ENCODE results near the gene TGM1. TPM values are rescaled to one million over a fixed set of nuclear protein-coding genes. Genes with fewer than 3 reads are reported as not detected.

The TGM1 gene
- total RNA-seq, 1 donor from 2014 or later = 4.9 TPM

DNA sequence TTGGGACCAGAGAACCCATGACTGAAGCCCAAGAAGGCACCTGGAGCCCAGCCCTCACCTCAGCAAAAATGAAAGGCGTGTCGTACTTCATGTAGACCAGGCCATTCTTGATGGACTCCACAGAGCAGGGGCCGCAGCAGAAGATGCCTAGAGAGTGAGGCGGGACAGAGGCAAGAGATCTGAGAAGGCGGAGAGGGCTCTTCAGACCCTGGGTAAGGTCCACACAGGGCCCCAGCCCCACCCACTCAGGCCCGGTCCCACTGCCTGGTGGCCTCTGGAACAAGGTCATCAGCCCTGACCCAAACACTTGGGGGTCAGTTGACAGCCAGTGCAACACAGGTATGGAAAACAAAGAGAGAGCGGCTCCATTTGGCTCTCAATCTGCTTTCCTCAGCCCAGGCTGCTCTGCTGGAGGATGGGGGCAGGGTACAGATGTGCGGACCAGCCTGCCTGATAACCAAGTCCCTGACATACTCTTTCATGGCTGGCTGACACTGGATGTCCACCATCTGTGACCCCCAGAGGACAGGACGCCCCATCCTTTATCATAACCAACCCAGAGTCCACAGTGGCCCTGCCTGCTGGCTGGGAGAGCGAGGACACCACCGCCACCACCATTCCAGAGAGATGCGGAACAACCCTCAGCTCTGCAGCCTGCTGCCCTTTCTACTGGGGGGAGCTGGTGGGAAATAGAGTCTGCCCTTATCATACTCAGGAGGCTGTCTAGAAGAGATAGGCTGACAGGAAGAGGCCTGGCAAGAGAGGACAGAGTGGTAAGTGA, 6.9 kb downstream of the TGM1 start:
- Histone ChIP-seq H3K9me3 (ENCODE audit: low read depth) (no peaks in the 10 kb centered on the region), H4K20me1 (ENCODE audit: low read depth) (no peaks in the 10 kb centered on the region), H3K4me3 (no peak overlapping the region), H3K9ac (no peak overlapping the region), H3K27ac (no peak overlapping the region), H3F3A (ENCODE audit: low read depth) (no peaks in the 10 kb centered on the region), H3K36me3 (no peaks in the 10 kb centered on the region), H2AFZ (replicated peaks) (no peak overlapping the region), H3K79me2 (ENCODE audit: low read depth) (no peaks in the 10 kb centered on the region), H3K27me3 (no peaks in the 10 kb centered on the region), H3K4me2 (no peak overlapping the region), H3K4me1 (no peaks in the 10 kb centered on the region)
- Mint-ChIP-seq H3K4me1 (no peaks in the 10 kb centered on the region), H3K4me3 (no peak overlapping the region), H3K27ac (no peak overlapping the region), H3K27me3 (ENCODE audit: insufficient read depth, low read depth) (peaks cover 2% of the 10 kb centered on the region), H3K9me3 (no peaks in the 10 kb centered on the region), H3K36me3 (no peaks in the 10 kb centered on the region)
- DNase-seq (ENCODE audit: low spot score) = no peak
- TF ChIP-seq EZH2phosphoT487 (IDR thresholded peaks at IDR 0.05) (no peak), EZH2 (IDR thresholded peaks at IDR 0.05) (no peak)
- TF ChIP-seq, protein P1, sequence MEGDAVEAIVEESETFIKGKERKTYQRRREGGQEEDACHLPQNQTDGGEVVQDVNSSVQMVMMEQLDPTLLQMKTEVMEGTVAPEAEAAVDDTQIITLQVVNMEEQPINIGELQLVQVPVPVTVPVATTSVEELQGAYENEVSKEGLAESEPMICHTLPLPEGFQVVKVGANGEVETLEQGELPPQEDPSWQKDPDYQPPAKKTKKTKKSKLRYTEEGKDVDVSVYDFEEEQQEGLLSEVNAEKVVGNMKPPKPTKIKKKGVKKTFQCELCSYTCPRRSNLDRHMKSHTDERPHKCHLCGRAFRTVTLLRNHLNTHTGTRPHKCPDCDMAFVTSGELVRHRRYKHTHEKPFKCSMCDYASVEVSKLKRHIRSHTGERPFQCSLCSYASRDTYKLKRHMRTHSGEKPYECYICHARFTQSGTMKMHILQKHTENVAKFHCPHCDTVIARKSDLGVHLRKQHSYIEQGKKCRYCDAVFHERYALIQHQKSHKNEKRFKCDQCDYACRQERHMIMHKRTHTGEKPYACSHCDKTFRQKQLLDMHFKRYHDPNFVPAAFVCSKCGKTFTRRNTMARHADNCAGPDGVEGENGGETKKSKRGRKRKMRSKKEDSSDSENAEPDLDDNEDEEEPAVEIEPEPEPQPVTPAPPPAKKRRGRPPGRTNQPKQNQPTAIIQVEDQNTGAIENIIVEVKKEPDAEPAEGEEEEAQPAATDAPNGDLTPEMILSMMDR (IDR thresholded peaks at IDR 0.05) = no peak

DNA sequence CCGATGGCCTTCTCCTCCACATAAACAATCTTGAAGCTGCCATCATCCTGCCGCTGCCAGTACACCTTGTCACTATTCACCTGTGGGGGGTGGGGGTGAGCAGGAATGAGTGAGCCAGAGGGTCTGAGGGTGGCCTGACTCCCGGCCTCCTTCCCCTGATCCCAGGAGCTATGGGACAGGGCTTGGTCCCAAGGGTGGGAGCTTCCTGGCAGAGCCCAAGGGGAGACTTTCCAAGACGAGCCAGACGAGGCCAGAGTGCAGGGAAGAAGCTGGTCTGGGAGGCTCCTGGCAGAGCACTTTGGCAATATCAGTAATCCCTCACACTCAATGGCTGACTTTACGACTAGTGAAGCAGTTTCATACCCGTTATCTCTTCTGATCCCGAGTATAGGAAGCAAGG, 7.5 kb downstream of the TGM1 start:
- Mint-ChIP-seq H3K4me3 (no peak overlapping the region), H3K36me3 (no peaks in the 10 kb centered on the region), H3K9me3 (no peaks in the 10 kb centered on the region), H3K27ac (no peak overlapping the region), H3K27me3 (ENCODE audit: insufficient read depth, low read depth) (peaks cover 2% of the 10 kb centered on the region), H3K4me1 (no peaks in the 10 kb centered on the region)
- Histone ChIP-seq H3K9me3 (ENCODE audit: low read depth) (no peaks in the 10 kb centered on the region), H3K36me3 (no peaks in the 10 kb centered on the region), H2AFZ (replicated peaks) (no peak overlapping the region), H3K27ac (no peak overlapping the region), H4K20me1 (ENCODE audit: low read depth) (no peaks in the 10 kb centered on the region), H3K27me3 (no peaks in the 10 kb centered on the region), H3K4me3 (no peak overlapping the region), H3K4me2 (no peak overlapping the region), H3K79me2 (ENCODE audit: low read depth) (no peaks in the 10 kb centered on the region), H3K9ac (no peak overlapping the region), H3F3A (ENCODE audit: low read depth) (no peaks in the 10 kb centered on the region), H3K4me1 (no peaks in the 10 kb centered on the region)
- DNase-seq (ENCODE audit: low spot score) = no peak
- TF ChIP-seq EZH2 (IDR thresholded peaks at IDR 0.05) = no peak
- TF ChIP-seq EZH2phosphoT487 (IDR thresholded peaks at IDR 0.05) = no peak
- TF ChIP-seq, protein P1 (IDR thresholded peaks at IDR 0.05) = no peak

DNA sequence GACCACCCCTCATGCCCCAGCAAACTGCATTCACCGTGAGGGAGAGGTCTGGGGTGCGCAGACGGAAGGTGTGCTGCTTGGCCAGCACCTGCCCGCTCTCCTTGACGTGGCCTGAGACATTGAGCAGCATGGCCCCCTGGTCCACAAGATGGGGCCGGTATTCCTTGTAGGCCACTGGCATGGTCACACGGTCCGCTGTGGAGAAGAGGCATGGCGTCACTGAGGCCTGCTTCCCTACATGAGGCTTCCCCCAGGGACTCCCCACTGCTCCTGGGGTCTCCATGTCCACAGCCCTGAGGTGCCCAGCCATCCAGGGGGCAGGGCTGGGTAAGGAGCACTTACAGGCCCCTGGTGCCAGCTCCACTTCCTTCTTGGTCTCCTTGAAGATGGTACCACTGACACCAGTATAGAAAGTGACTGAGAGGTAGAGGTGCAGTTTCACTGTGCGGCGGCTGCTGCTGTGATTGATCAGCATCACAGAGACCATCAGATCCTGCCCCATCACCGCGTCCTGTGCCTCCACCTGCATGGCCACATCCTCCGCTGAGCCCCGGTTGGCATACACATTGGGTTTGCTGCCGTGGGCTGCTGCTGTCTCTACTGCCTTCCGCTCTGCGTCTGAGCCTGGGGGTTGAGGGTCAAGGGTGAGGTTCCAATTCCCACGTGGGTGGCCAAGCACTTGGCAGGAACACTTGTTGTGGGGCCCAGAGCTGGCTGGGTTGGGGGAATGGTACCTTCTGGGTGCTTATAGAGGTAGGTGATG, 8.2 kb downstream of the TGM1 start:
- no peaks in the 10 kb centered on the region for H3K9me3 Mint-ChIP-seq

More for the DNA sequence above, 8.2 kb downstream of the TGM1 start:
- Mint-ChIP-seq H3K4me1 (no peaks in the 10 kb centered on the region), H3K27ac (no peak overlapping the region), H3K36me3 (no peaks in the 10 kb centered on the region), H3K27me3 (ENCODE audit: insufficient read depth, low read depth) (peaks cover 2% of the 10 kb centered on the region), H3K4me3 (no peak overlapping the region)
- H3F3A ChIP-seq (ENCODE audit: low read depth) = no peaks in the 10 kb centered on the region
- no peak overlapping the region for H3K27ac ChIP-seq
- H3K9me3 ChIP-seq (ENCODE audit: low read depth) = no peaks in the 10 kb centered on the region
- H2AFZ ChIP-seq (replicated peaks) = no peak overlapping the region
- H4K20me1 ChIP-seq (ENCODE audit: low read depth) = no peaks in the 10 kb centered on the region
- no peaks in the 10 kb centered on the region for H3K36me3 ChIP-seq
- H3K4me3 ChIP-seq = no peak overlapping the region
- no peaks in the 10 kb centered on the region for H3K79me2 ChIP-seq (ENCODE audit: low read depth)
- TF ChIP-seq EZH2phosphoT487 (IDR thresholded peaks at IDR 0.05) (no peak), EZH2 (IDR thresholded peaks at IDR 0.05) (no peak)
- TF ChIP-seq, protein P1 (IDR thresholded peaks at IDR 0.05) = no peak
- no peaks in the 10 kb centered on the region for H3K27me3 ChIP-seq
- H3K9ac ChIP-seq = no peak overlapping the region
- H3K4me2 ChIP-seq = no peak overlapping the region
- H3K4me1 ChIP-seq = no peaks in the 10 kb centered on the region
- DNase-seq (ENCODE audit: low spot score) = no peak

All from neural progenitor cell (in vitro differentiated cells).